Transverse colon (tissue), 4 donors: ENCODE data around the gene CIB1.

ENCODE experiments used
- CTCF ChIP-seq, 5 experiments: fragments of 200-600 bp in 3 of 5; fragments of 450-650 bp in 2 of 5; sonication (generic) in 3 of 5; IDR thresholded peaks; 1 replicate in 2 of 5; 2 replicates in 3 of 5; pipeline ENCODE4 v1.5.1; 2016 to 2017; ENCODE audit warnings: antibody characterized with exemption in 5 of 5, inconsistent platforms in 3 of 5, mild to moderate bottlenecking in 2 of 5, moderate library complexity in 1 of 5
- EP300 ChIP-seq: sonication (generic); formaldehyde crosslinking; IDR thresholded peaks from one replicate; pipeline ENCODE4 v1.6.1; 2017; ENCODE audit warnings: antibody characterized with exemption, low read depth
- POLR2A ChIP-seq: fragments of 450-650 bp; IDR thresholded peaks from one replicate; pipeline ENCODE4 v1.6.1; 2016; ENCODE audit warnings: antibody characterized with exemption, mild to moderate bottlenecking, moderate library complexity
- POLR2AphosphoS5 ChIP-seq, 3 donors: sonication (generic); formaldehyde crosslinking; IDR thresholded peaks; one replicate each; pipeline ENCODE4 v1.6.1; 2016; ENCODE audit warnings: antibody characterized with exemption in 3 of 3

GRCh38 chr15:90232196-90232595 lies 1.5 kb downstream of the CIB1 start:
- TF ChIP-seq POLR2A (no peak), CTCF (IDR thresholded peaks at IDR 0.05) (no peak), POLR2AphosphoS5 (IDR thresholded peaks at IDR 0.05) (peak in 1 of 3 donors; percentile 16), EP300 (no peak)
